HUES64 (cell line): ENCODE data around the gene KHK.
A peak's percentile ranks its signal among the peaks of the same experiment; 100 is the strongest.
"Not testable (repeated sequence)": the region's sequence is repeated elsewhere in the genome, so short reads cannot be mapped to it uniquely, and the experiment has no call there.

ENCODE experiments used
- H3K27ac ChIP-seq: 2 replicates; pipeline ENCODE4 v1.7.0; 2013; ENCODE audit warnings: low read depth, low read length, inconsistent platforms
- H3K27me3 ChIP-seq: 2 replicates; pipeline ENCODE4 v1.6.1; 2013; ENCODE audit warnings: mild to moderate bottlenecking, low read length; ENCODE audit not compliant: insufficient read depth
- H3K36me3 ChIP-seq: 2 replicates; pipeline ENCODE4 v1.6.1; 2013; ENCODE audit warnings: mild to moderate bottlenecking, low read length; ENCODE audit not compliant: insufficient read depth
- H3K4me1 ChIP-seq: 2 replicates; pipeline ENCODE4 v1.6.1; 2013; ENCODE audit warnings: mild to moderate bottlenecking, low read length, moderate library complexity; ENCODE audit not compliant: insufficient read depth
- H3K4me3 ChIP-seq: 2 replicates; pipeline ENCODE4 v1.5.1; 2013; ENCODE audit warnings: mild to moderate bottlenecking, low read length, moderate library complexity
- H3K9ac ChIP-seq: 2 replicates; pipeline ENCODE4 v1.6.1; 2013; ENCODE audit warnings: mild to moderate bottlenecking, low read depth, low read length
- H3K9me3 ChIP-seq: 2 replicates; pipeline ENCODE4 v1.6.1; 2013; ENCODE audit warnings: low read depth, low read length; ENCODE audit not compliant: insufficient read depth
- WGBS: fragments of 150-250, 120-280 bp; methylation state at CpG from one replicate; pipeline ENCODE4 v1.1.7; 2013; ENCODE audit warnings: missing lambda C conversion rate; 5-methylcytosine and 5-hydroxymethylcytosine counted together

The KHK gene

GRCh38 chr2:27075566-27075871, 11.1 kb upstream of the KHK start:
- WGBS, result 92% methylated on average over 6 of the region's 6 CpGs
- H3K9me3 ChIP-seq, H3K27ac ChIP-seq, H3K4me3 ChIP-seq, H3K27me3 ChIP-seq, H3K36me3 ChIP-seq, H3K9ac ChIP-seq: not testable (repeated sequence)
- peaks cover 14% of the 10 kb centered on the region for H3K4me1 ChIP-seq

GRCh38 chr2:27076323-27076722, 10.2 kb upstream of the KHK start:
- Histone ChIP-seq H3K27ac (no peak overlapping the region), H3K4me1 (peaks cover 11% of the 10 kb centered on the region), H3K9ac (no peak overlapping the region), H3K27me3 (no peaks in the 10 kb centered on the region), H3K36me3 (no peaks in the 10 kb centered on the region), H3K4me3 (no peak overlapping the region), H3K9me3 (no peaks in the 10 kb centered on the region)
- 93% methylated on average over 4 of the region's 4 CpGs for WGBS

GRCh38 chr2:27077231-27077630, 9.3 kb upstream of the KHK start:
- Histone ChIP-seq H3K36me3 (no peaks in the 10 kb centered on the region), H3K27me3 (no peaks in the 10 kb centered on the region), H3K9ac (no peak overlapping the region), H3K4me3 (no peak overlapping the region), H3K4me1 (peaks cover 11% of the 10 kb centered on the region), H3K9me3 (no peaks in the 10 kb centered on the region), H3K27ac (no peak overlapping the region)
- WGBS, result 89% methylated on average over 7 of the region's 7 CpGs

- 64% methylated on average over 40 of the region's 41 CpGs for WGBS
- no peak within 1 kb of the TSS for H3K27ac ChIP-seq
Measured at GRCh38 chr2:27078267-27079194, 8.0 kb upstream of the KHK start, which contains the start of gene EMILIN1. Gene EMILIN1 (plus strand): TSS chr2:27078615. CDS start chr2:27079066, 451 bp downstream.

GRCh38 chr2:27079233-27080139, 7.1 kb upstream of the KHK start:
- Histone ChIP-seq H3K4me3 (no peak overlapping the region), H3K9ac (no peak overlapping the region), H3K27me3 (no peaks in the 10 kb centered on the region), H3K27ac (no peak overlapping the region), H3K4me1 (peaks cover 4% of the 10 kb centered on the region; the same call in 1 of the 2 replicates), H3K36me3 (no peaks in the 10 kb centered on the region), H3K9me3 (no peaks in the 10 kb centered on the region)
- 91% methylated on average over 14 of the region's 14 CpGs for whole genome bisulfite sequencing

More at GRCh38 chr2:27078267-27079194, 8.0 kb upstream of the KHK start, which contains the start of gene EMILIN1:
- Histone ChIP-seq H3K36me3 (no peaks in the 10 kb centered on the region), H3K9ac (peak within 1 kb of the TSS; percentile 41; the same call in 1 of the 2 replicates), H3K4me3 (0 out of 2 replicates have a peak within 1 kb of the TSS, but pooled peaks have one; percentile 22), H3K27me3 (no peaks in the 10 kb centered on the region), H3K9me3 (no peaks in the 10 kb centered on the region), H3K4me1 (peaks cover 4% of the 10 kb centered on the region; the same call in 1 of the 2 replicates)

GRCh38 chr2:27080140-27080469, 6.5 kb upstream of the KHK start:
- 94% methylated on average over 7 of the region's 7 CpGs for WGBS
- H3K9ac ChIP-seq, result no peak overlapping the region

GRCh38 chr2:27080603-27080936, 6.0 kb upstream of the KHK start:
- H3K9ac ChIP-seq, result no peak overlapping the region
- H3K9me3 ChIP-seq, result no peaks in the 10 kb centered on the region
- H3K4me1 ChIP-seq, result peaks cover 4% of the 10 kb centered on the region; the same call in 1 of the 2 replicates
- peaks cover 10% of the 10 kb centered on the region; the same call in 1 of the 2 replicates for H3K27me3 ChIP-seq
- H3K4me3 ChIP-seq, result no peak overlapping the region
- WGBS, result 94% methylated on average over 14 of the region's 14 CpGs
- H3K36me3 ChIP-seq, result no peaks in the 10 kb centered on the region
- no peak overlapping the region for H3K27ac ChIP-seq

More at GRCh38 chr2:27080140-27080469, 6.5 kb upstream of the KHK start:
- H3K4me3 ChIP-seq, result no peak overlapping the region
- no peaks in the 10 kb centered on the region for H3K9me3 ChIP-seq
- peaks cover 4% of the 10 kb centered on the region; the same call in 1 of the 2 replicates for H3K4me1 ChIP-seq
- no peaks in the 10 kb centered on the region for H3K36me3 ChIP-seq
- no peak overlapping the region for H3K27ac ChIP-seq
- H3K27me3 ChIP-seq, result peaks cover 5% of the 10 kb centered on the region; the same call in 1 of the 2 replicates

DNA sequence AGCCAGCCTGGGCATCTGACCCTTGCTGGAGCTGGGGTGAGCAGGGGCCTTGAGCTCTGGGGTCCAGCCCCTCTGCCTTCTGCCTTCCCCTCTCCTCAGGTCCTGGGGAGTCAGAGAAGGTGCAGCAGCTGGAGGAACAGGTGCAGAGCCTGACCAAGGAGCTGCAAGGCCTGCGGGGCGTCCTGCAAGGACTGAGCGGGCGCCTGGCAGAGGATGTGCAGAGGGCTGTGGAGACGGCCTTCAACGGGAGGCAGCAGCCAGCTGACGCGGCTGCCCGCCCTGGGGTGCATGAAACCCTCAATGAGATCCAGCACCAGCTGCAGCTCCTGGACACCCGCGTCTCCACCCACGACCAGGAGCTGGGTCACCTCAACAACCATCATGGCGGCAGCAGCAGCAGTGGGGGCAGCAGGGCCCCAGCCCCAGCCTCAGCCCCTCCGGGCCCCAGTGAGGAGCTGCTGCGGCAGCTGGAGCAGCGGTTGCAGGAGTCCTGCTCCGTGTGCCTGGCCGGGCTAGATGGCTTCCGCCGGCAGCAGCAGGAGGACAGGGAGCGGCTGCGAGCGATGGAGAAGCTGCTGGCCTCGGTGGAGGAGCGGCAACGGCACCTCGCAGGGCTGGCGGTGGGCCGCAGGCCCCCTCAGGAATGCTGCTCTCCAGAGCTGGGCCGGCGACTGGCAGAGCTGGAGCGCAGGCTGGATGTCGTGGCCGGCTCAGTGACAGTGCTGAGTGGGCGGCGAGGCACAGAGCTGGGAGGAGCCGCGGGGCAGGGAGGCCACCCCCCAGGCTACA, 4.4 kb upstream of the KHK start:
- peaks cover 17% of the 10 kb centered on the region; the same call in 1 of the 2 replicates for H3K27me3 ChIP-seq
- H3K9ac ChIP-seq, result no peak overlapping the region
- H3K4me3 ChIP-seq, result no peak overlapping the region
- H3K4me1 ChIP-seq, result peaks cover 4% of the 10 kb centered on the region; the same call in 1 of the 2 replicates
- H3K27ac ChIP-seq, result no peak overlapping the region
- H3K36me3 ChIP-seq, result no peaks in the 10 kb centered on the region
- WGBS, result 94% methylated on average over 38 of the region's 38 CpGs
- no peaks in the 10 kb centered on the region for H3K9me3 ChIP-seq

GRCh38 chr2:27082773-27083409, 3.7 kb upstream of the KHK start:
- Histone ChIP-seq H3K4me1 (peaks cover 9% of the 10 kb centered on the region; the same call in 1 of the 2 replicates), H3K27me3 (peaks cover 24% of the 10 kb centered on the region), H3K9ac (no peak overlapping the region), H3K9me3 (no peaks in the 10 kb centered on the region), H3K4me3 (no peak overlapping the region), H3K36me3 (no peaks in the 10 kb centered on the region), H3K27ac (no peak overlapping the region)
- 92% methylated on average over 27 of the region's 27 CpGs for WGBS
